Ectodermal cell (in vitro differentiated cells): Measurements from ENCODE around the gene XPO5.

Experiments used
- H3K27ac ChIP-seq: 2 replicates; pipeline ENCODE4 v1.7.0; 2013; ENCODE audit warnings: mild to moderate bottlenecking, low read depth, low read length; ENCODE audit not compliant: insufficient read depth, poor library complexity, severe bottlenecking
- H3K27me3 ChIP-seq: 2 replicates; pipeline ENCODE4 v1.7.0; 2013; ENCODE audit warnings: mild to moderate bottlenecking, low read length; ENCODE audit not compliant: insufficient read depth, control insufficient read depth, poor library complexity, severe bottlenecking
- H3K36me3 ChIP-seq: one replicate; pipeline ENCODE4 v1.7.0; 2013; ENCODE audit warnings: low read length; ENCODE audit not compliant: control insufficient read depth, insufficient read depth
- H3K4me1 ChIP-seq: one replicate; pipeline ENCODE4 v1.7.0; 2013; ENCODE audit warnings: low read length; ENCODE audit not compliant: control insufficient read depth, insufficient read depth
- H3K4me3 ChIP-seq: 2 replicates; pipeline ENCODE4 v1.7.0; 2013; ENCODE audit warnings: low read depth, low read length, control low read depth; ENCODE audit not compliant: insufficient read depth
- H3K9me3 ChIP-seq: 2 replicates; pipeline ENCODE4 v1.7.0; 2013; ENCODE audit warnings: mild to moderate bottlenecking, low read length, moderate library complexity; ENCODE audit not compliant: control insufficient read depth
- WGBS, 2 experiments: methylation state at CpG; one replicate each; pipeline ENCODE4 v1.1.7; 2013; ENCODE audit warnings: missing lambda C conversion rate in 2 of 2; 5-methylcytosine and 5-hydroxymethylcytosine counted together

Gene XPO5

GRCh38 chr6:43476746-43477145, 99.1 kb downstream of the XPO5 start:
- Histone ChIP-seq H3K9me3 (no peaks in the 10 kb centered on the region), H3K27ac (no peak overlapping the region), H3K4me1 (peaks cover 11% of the 10 kb centered on the region), H3K4me3 (peak overlapping the region; percentile 70), H3K36me3 (no peaks in the 10 kb centered on the region), H3K27me3 (no peaks in the 10 kb centered on the region)
- WGBS, 2 experiments, result 75 to 77% methylated on average over 2 of the region's 2 CpGs

GRCh38 chr6:43475516-43475915, 100.3 kb downstream of the XPO5 start:
- Histone ChIP-seq H3K4me1 (peaks cover 11% of the 10 kb centered on the region), H3K9me3 (no peaks in the 10 kb centered on the region), H3K27me3 (no peaks in the 10 kb centered on the region), H3K4me3 (no peak overlapping the region), H3K36me3 (no peaks in the 10 kb centered on the region), H3K27ac (no peak overlapping the region)
- 93 to 94% methylated on average over 6 of the region's 6 CpGs for WGBS, 2 experiments

- no peak overlapping the region for H3K27ac ChIP-seq
- 92 to 97% methylated on average over 4 of the region's 4 CpGs for WGBS, 2 experiments
- no peaks in the 10 kb centered on the region for H3K9me3 ChIP-seq
- H3K4me1 ChIP-seq, result peaks cover 13% of the 10 kb centered on the region
- H3K27me3 ChIP-seq, result no peaks in the 10 kb centered on the region
- no peaks in the 10 kb centered on the region for H3K36me3 ChIP-seq
- no peak overlapping the region for H3K4me3 ChIP-seq
Observed at GRCh38 chr6:43472515-43472914, 103.3 kb downstream of the XPO5 start.
